HG02588 (cell line): ENCODE measurements around the gene FADS3.

ENCODE experiments used
- ATAC-seq: cut with Tn5 transposase; IDR thresholded peaks from one replicate; pipeline ENCODE4 v1.9.1; 2021; ENCODE audit warnings: mild to moderate bottlenecking, moderate library complexity; ENCODE audit not compliant: unreplicated experiment

The FADS3 gene

GRCh38 chr11:61891331-61892084 lies at the start of gene FADS3:
FADS3 (minus strand) TSS chr11:61891545; CDS start chr11:61891381, 164 bp downstream.
- peak; percentile 70 for ATAC-seq

GRCh38 chr11:61940466-61940865 lies 49.1 kb upstream of the FADS3 start:
- ATAC-seq: no peak

- ATAC-seq: no peak
Measured at GRCh38 chr11:61935861-61936260, 44.5 kb upstream of the FADS3 start.

DNA sequence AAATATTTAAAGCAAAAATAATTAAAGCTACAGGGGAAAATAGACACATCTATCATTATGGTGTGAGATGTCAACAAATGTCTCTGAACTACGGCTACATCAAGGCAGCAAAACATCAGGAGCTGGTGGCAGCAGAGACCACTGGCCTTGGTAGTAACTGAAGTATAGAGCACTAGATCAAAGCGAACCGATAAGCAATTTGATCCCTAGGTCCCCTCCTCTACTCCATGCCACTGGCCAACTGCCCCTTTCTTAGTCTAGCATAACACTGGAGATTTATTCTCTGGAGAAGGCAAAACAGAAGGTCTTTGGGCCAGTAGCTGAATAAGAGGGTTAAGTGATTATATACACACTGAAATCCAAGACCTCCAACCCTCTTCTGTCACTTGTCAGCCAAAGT lies 39.6 kb upstream of the FADS3 start:
- ATAC-seq: no peak

- no peak for ATAC-seq
Measured at GRCh38 chr11:61928606-61929005, 37.3 kb upstream of the FADS3 start.

GRCh38 chr11:61927501-61927900 lies 36.2 kb upstream of the FADS3 start:
- ATAC-seq: no peak

GRCh38 chr11:61926235-61926634 lies 34.9 kb upstream of the FADS3 start:
- no peak for ATAC-seq

- no peak for ATAC-seq
Measured at GRCh38 chr11:61925736-61926135, 34.4 kb upstream of the FADS3 start.

DNA sequence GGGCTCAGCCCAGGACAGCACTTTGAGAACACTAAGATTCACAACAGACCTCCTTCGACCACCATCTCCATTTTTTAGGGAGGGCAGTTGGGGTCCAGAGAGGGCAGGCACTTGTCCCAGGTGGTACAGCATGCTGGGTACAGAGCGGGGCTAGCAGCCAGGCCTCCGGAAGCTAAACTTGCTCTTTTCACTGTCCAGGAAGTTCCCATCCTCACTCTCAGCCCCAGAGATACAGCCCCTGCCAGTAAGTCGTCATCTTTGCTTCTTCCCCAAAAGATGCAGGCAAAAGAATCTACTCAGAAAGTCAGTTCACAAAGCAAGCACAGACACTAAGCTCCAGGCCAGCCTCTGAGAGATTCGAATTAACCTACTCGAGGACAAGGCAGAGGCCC lies 32.7 kb upstream of the FADS3 start:
- ATAC-seq: no peak

GRCh38 chr11:61923166-61924063 lies 32.1 kb upstream of the FADS3 start:
- ATAC-seq: no peak

DNA sequence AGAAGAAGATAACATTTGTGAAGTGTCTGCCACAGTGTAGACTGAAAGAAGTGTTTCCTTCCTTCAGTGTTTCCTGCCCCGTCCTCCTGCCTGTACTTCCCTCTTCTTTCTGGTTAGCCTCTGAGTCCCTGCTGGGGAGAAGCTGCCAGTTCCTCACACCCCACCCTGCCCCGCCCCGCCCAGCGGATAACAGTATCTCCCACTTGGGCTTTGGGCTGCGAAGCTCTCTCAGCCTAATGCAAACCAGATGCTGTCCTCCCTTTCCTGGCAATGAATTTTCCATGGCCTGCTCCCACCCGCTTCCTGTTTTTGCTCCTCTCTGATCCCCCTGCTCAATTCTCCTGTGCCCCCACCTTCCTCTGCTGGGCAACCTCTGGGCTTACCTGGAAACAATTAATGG lies 31.2 kb upstream of the FADS3 start:
- no peak for ATAC-seq

DNA sequence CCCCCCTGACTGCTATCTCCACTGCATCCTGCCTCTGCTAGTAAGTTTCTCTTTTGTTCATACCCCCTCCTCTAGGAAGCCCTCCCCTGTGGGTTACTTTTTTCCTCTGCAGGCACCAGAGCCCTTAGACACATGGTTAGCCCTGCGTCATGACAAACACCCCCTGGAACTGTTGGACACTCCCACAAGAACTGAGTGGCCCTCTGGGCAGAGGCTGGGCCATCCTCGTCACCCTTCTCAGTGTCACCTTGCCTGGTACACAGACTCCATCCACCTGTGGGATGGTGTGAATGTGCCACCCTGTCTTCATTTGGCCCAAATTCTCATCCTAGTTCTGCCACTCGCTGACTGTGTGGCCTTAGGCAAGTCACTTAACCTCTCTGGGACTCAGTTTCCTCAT lies 30.1 kb upstream of the FADS3 start:
- ATAC-seq: no peak

DNA sequence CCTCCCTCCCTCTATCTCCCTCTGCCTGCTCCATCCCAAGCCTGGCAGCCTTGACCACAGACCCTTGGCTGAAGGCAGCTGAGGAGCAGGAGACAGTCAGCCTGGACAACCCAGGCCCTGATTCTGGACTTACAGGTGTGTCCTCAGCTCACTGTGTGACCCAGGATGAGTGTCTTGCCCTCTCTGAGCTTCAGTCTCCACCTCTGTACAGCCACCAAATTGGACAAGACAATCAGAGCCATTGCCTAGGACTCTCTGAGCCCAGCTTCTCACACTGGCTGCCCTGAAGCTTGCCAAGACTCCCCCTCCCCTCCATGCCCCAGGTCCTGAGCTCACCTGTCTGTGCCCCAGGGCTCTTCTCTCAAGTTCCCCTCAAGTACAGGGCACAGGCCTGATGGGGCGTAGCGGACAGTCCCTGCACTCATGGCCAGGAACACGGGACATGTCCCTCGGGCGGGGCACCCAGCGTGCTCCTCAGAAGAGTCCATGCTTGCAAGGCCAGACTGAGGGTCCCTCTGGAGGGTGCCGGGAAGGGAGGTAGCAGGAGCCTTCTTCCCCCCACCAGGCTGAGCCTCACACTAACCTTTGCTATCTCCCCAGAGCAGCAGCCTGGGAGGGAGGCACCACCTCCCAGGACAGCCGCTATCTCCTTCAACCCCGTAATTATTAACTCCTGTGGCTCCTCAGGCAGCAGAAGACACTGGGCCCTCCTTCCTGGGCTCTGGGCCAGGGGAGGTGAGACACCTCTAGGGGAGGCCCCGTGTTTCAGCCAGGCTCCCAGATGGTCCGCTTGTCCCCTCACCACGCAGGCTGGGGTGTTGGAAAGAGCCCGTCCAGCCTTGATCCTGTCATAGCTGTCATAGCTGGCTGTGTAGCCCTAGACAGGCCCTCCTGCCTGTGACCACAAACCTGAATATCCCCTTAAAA lies 28.6 kb upstream of the FADS3 start:
- ATAC-seq: no peak

GRCh38 chr11:61918938-61919704 lies 27.8 kb upstream of the FADS3 start:
- no peak for ATAC-seq

DNA sequence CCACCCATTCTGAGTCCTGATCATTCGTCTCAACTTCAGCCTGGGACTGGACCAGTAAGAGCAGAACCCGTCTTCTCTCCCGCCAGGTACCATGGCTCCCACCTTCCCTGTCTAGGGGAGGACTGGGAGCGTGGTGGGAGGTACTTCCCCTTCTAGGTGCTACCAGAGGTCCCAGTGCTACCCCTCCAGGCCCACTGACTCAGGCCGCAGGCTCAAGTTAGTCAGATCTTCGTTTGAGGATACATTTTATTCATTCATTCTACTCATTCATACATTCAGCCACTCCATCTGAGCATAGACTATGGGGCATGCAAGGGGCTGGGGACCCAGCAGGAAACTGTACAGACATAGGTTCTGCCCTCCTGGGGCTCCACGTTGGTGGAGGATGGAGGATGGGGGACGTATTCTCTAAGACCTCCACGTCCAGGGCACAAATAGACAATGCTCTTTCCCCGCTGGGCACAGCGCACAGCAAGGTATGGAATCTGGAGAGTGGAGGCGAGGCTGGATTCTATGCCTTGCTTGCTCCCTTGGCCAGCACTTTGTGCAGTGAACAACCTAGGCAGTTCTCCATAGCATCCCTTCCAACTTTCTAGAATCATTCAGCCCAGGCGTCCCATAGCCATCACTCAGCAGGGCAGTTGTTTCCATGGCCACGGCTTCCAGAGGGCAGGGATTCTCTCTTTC lies 27.0 kb upstream of the FADS3 start:
- ATAC-seq: no peak

DNA sequence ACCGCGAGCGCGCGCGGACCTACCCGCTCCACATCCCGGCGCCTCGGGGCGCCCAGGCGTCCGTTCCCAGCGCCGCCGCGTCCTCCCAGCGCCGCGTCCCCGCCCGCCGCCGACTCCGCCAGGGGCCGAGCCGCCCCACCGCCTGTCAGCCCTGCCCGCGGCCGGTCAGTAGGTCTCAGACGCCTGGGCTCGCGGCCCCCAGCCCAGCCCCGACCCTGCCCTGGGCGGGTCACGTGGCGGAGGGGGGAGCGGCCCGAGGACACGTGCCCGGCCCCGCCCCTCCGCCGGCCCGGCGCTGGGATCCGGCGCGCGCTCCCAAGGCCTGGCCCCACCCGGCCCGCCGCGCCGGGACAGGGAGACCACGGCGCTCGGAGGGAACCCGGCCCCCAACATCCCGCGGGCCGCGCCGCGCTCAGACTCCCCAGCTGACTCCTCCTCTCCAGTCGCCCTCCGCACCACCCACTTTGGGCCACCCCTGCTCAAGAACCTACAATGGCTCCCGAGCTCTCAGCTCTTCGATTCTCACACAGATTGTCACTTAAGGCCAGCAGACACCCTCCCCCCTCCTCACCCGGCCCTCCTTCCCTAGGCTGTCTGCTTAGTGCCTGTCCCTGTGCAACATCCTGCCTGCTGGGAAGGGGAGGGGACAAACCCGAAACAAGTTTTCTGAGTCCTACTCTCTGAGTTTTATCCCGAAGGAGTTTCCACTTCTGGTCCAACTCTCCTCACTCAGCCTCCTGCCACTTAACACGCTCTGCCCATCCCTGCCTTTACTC lies 26.2 kb upstream of the FADS3 start, which contains the start of gene RAB3IL1:
Gene RAB3IL1 (minus strand): TSS at position 233 of the 776 bp plus-strand sequence. CDS start 199 bp downstream, at position 34.
- ATAC-seq: no peak

- ATAC-seq: no peak
Measured at GRCh38 chr11:61916737-61917333, 25.5 kb upstream of the FADS3 start.

- no peak for ATAC-seq
Measured at GRCh38 chr11:61914471-61915171, 23.3 kb upstream of the FADS3 start.
